ENCODE measurements around the gene CCNY. TPM values are rescaled to one million over a fixed set of nuclear protein-coding genes. Genes with fewer than 3 reads are reported as not detected.

Gene CCNY
- total and polyA plus RNA-seq, 2 experiments from 2014 or later: 51.5 to 55.8 TPM

GRCh38 chr10:35391153-35391953 lies 55.0 kb downstream of the CCNY start:
- WGBS (ENCODE audit: low lambda C conversion rate, missing lambda C conversion rate): 83% methylated on average over 9 of the region's 9 CpGs
- Histone ChIP-seq H3K4me1 (ENCODE audit: insufficient read depth) (peaks cover 17% of the 10 kb centered on the region), H3K36me3 (replicated peaks; ENCODE audit: insufficient read depth, low read depth) (no peaks in the 10 kb centered on the region), H3K9me2 (replicated peaks; ENCODE audit: insufficient read depth) (no peaks in the 10 kb centered on the region), H3K79me2 (peaks cover 100% of the 10 kb centered on the region), H4K20me1 (ENCODE audit: insufficient read depth, poor library complexity, severe bottlenecking) (peaks cover 45% of the 10 kb centered on the region), H3K9me3 (ENCODE audit: low read depth) (no peaks in the 10 kb centered on the region), H3K4me2 (no peak overlapping the region), H3K27me3 (no peaks in the 10 kb centered on the region), H3K4me3 (no peak overlapping the region), H3K27ac (peak overlapping the region; percentile 41), H2AFZ (no peak overlapping the region)
- TF ChIP-seq EZH2 (IDR thresholded peaks at IDR 0.05; ENCODE audit: borderline replicate concordance) (no peak), CTCF (IDR thresholded peaks at IDR 0.05; ENCODE audit: poor library complexity) (no peak), EZH2phosphoT487 (IDR thresholded peaks at IDR 0.05; ENCODE audit: low read depth, severe bottlenecking, unreplicated experiment) (no peak)
- no peak for DNase-seq (ENCODE audit: low spot score)

- H3K79me2 ChIP-seq: peaks cover 100% of the 10 kb centered on the region
- H3K9me2 ChIP-seq (replicated peaks; ENCODE audit: insufficient read depth): no peaks in the 10 kb centered on the region
- no peak for DNase-seq (ENCODE audit: low spot score)
- peaks cover 44% of the 10 kb centered on the region for H4K20me1 ChIP-seq (ENCODE audit: insufficient read depth, poor library complexity, severe bottlenecking)
- TF ChIP-seq EZH2phosphoT487 (IDR thresholded peaks at IDR 0.05; ENCODE audit: low read depth, severe bottlenecking, unreplicated experiment) (no peak), CTCF (IDR thresholded peaks at IDR 0.05; ENCODE audit: poor library complexity) (no peak), EZH2 (IDR thresholded peaks at IDR 0.05; ENCODE audit: borderline replicate concordance) (no peak)
- H3K27me3 ChIP-seq: no peaks in the 10 kb centered on the region
- no peaks in the 10 kb centered on the region for H3K36me3 ChIP-seq (replicated peaks; ENCODE audit: insufficient read depth, low read depth)
- H3K4me2 ChIP-seq: no peak overlapping the region
- H2AFZ ChIP-seq: no peak overlapping the region
- H3K4me3 ChIP-seq: no peak overlapping the region
- 100% methylated on average over 2 of the region's 2 CpGs for WGBS (ENCODE audit: low lambda C conversion rate, missing lambda C conversion rate)
- no peaks in the 10 kb centered on the region for H3K9me3 ChIP-seq (ENCODE audit: low read depth)
- peak overlapping the region; percentile 41 for H3K27ac ChIP-seq
- H3K4me1 ChIP-seq (ENCODE audit: insufficient read depth): peaks cover 17% of the 10 kb centered on the region
Measured at GRCh38 chr10:35391954-35392262, 55.6 kb downstream of the CCNY start.

- TF ChIP-seq CTCF (IDR thresholded peaks at IDR 0.05; ENCODE audit: poor library complexity) (no peak), EZH2 (IDR thresholded peaks at IDR 0.05; ENCODE audit: borderline replicate concordance) (no peak), EZH2phosphoT487 (IDR thresholded peaks at IDR 0.05; ENCODE audit: low read depth, severe bottlenecking, unreplicated experiment) (no peak)
- DNase-seq (ENCODE audit: low spot score): no peak
- H3K9me2 ChIP-seq (replicated peaks; ENCODE audit: insufficient read depth): no peaks in the 10 kb centered on the region
- H3K79me2 ChIP-seq: peaks cover 100% of the 10 kb centered on the region
- WGBS (ENCODE audit: low lambda C conversion rate, missing lambda C conversion rate): 84% methylated on average over 8 of the region's 8 CpGs
- H3K27ac ChIP-seq: no peak overlapping the region
- H3K4me1 ChIP-seq (ENCODE audit: insufficient read depth): peaks cover 10% of the 10 kb centered on the region
- H4K20me1 ChIP-seq (ENCODE audit: insufficient read depth, poor library complexity, severe bottlenecking): peaks cover 46% of the 10 kb centered on the region
- no peaks in the 10 kb centered on the region for H3K27me3 ChIP-seq
- H3K9me3 ChIP-seq (ENCODE audit: low read depth): no peaks in the 10 kb centered on the region
- no peak overlapping the region for H2AFZ ChIP-seq
- H3K36me3 ChIP-seq (replicated peaks; ENCODE audit: insufficient read depth, low read depth): no peaks in the 10 kb centered on the region
- H3K4me2 ChIP-seq: no peak overlapping the region
- H3K4me3 ChIP-seq: no peak overlapping the region
Measured at GRCh38 chr10:35392482-35393228, 56.3 kb downstream of the CCNY start.

All from hepatocyte (in vitro differentiated cells).